ENCODE measurements around the gene CD163L1.

GRCh38 chr12:7373226-7373625 is 70.7 kb downstream of the CD163L1 start:
- TF ChIP-seq CTCF (IDR thresholded peaks at IDR 0.05; ENCODE audit: insufficient read depth, low read length, poor library complexity, severe bottlenecking) (no peak), EZH2phosphoT487 (conservative IDR thresholded peaks at IDR 0.05; ENCODE audit: low read length) (no peak)
